HG03439 (cell line): ENCODE data around the gene PACC1.

Experiments used
- ATAC-seq: cut with Tn5 transposase; IDR thresholded peaks from one replicate; pipeline ENCODE4 v1.9.1; 2021; ENCODE audit warnings: mild to moderate bottlenecking, moderate library complexity; ENCODE audit not compliant: unreplicated experiment

PACC1 gene

GRCh38 chr1:212414328-212415106, at the start of gene PACC1:
Gene PACC1 (minus strand): TSS chr1:212414886. CDS start chr1:212414757, 129 bp downstream.
- ATAC-seq = peak; percentile 95

- no peak for ATAC-seq
These were observed 49.0 kb upstream of the PACC1 start for GRCh38 chr1:212463565-212464285.

- no peak for ATAC-seq
These were observed 47.4 kb upstream of the PACC1 start for GRCh38 chr1:212461916-212462660.

- ATAC-seq = no peak
These were observed 45.7 kb upstream of the PACC1 start for GRCh38 chr1:212460376-212460775.

GRCh38 chr1:212459656-212460055, 45.0 kb upstream of the PACC1 start:
- ATAC-seq = no peak

GRCh38 chr1:212458817-212459216, 44.1 kb upstream of the PACC1 start:
- ATAC-seq = no peak

GRCh38 chr1:212457740-212458338, 43.2 kb upstream of the PACC1 start:
- ATAC-seq = no peak

GRCh38 chr1:212455803-212456528, 41.3 kb upstream of the PACC1 start:
- ATAC-seq = no peak

- no peak for ATAC-seq
These were observed 40.7 kb upstream of the PACC1 start for GRCh38 chr1:212455401-212455800.

- ATAC-seq = no peak
These were observed 40.1 kb upstream of the PACC1 start for GRCh38 chr1:212454741-212455140.

- no peak for ATAC-seq
These were observed 38.6 kb upstream of the PACC1 start for GRCh38 chr1:212453156-212453857.

- no peak for ATAC-seq
These were observed 37.9 kb upstream of the PACC1 start for GRCh38 chr1:212452323-212453155.

GRCh38 chr1:212451416-212452322, 37.0 kb upstream of the PACC1 start:
- no peak for ATAC-seq

GRCh38 chr1:212450331-212450881, 35.7 kb upstream of the PACC1 start:
- ATAC-seq = no peak

GRCh38 chr1:212447478-212447877, 32.8 kb upstream of the PACC1 start:
- ATAC-seq = no peak

- ATAC-seq = no peak
These were observed 31.6 kb upstream of the PACC1 start for GRCh38 chr1:212446333-212446732.

- ATAC-seq = no peak
These were observed 27.7 kb upstream of the PACC1 start for GRCh38 chr1:212442408-212442807.

GRCh38 chr1:212440419-212440818, 25.7 kb upstream of the PACC1 start:
- ATAC-seq = no peak
